Fibroblast of lung (primary cell): ENCODE measurements around the gene DNM3.
"Not testable (repeated sequence)": the region's sequence is repeated elsewhere in the genome, so short reads cannot be mapped to it uniquely, and the experiment has no call there.

Experiments
- EZH2 ChIP-seq: IDR thresholded peaks from 2 replicates; pipeline ENCODE4 v1.5.1; 2012; ENCODE audit warnings: low read length, control low read depth, mild to moderate bottlenecking; ENCODE audit errors: missing control alignments
- TF ChIP-seq, protein P1 (sequence below), 2 donors: IDR thresholded peaks in 1 of 2; conservative IDR thresholded peaks in 1 of 2; 1 replicate in 1 of 2; 2 replicates in 1 of 2; pipeline ENCODE4 v1.5.1; 2011 to 2012; ENCODE audit warnings: low read length in 2 of 2, control low read depth in 1 of 2, inconsistent platforms in 1 of 2, low read depth in 1 of 2, mild to moderate bottlenecking in 1 of 2

DNA sequence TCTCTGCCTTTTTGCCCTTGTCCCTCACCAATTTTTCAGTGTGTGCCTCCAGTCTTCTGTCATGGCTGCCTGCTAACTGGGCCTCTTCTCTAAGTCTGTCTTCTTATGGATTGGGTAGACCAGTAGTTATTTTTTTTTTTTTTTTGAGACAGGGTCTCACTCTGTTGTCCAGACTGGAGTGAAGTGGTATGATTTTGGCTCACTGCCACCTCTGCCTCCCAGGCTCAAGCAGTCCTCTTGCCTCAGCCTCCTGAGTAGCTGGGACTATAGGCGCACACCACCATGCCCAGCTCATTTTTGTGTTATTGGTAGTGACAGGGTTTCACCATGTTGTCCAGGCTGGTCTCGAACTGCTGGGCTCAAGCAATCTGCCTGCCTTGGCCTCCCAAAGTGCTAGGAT lies 41.6 kb upstream of the DNM3 start:
- TF ChIP-seq, protein P1, sequence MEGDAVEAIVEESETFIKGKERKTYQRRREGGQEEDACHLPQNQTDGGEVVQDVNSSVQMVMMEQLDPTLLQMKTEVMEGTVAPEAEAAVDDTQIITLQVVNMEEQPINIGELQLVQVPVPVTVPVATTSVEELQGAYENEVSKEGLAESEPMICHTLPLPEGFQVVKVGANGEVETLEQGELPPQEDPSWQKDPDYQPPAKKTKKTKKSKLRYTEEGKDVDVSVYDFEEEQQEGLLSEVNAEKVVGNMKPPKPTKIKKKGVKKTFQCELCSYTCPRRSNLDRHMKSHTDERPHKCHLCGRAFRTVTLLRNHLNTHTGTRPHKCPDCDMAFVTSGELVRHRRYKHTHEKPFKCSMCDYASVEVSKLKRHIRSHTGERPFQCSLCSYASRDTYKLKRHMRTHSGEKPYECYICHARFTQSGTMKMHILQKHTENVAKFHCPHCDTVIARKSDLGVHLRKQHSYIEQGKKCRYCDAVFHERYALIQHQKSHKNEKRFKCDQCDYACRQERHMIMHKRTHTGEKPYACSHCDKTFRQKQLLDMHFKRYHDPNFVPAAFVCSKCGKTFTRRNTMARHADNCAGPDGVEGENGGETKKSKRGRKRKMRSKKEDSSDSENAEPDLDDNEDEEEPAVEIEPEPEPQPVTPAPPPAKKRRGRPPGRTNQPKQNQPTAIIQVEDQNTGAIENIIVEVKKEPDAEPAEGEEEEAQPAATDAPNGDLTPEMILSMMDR (conservative IDR thresholded peaks at IDR 0.05 in 1 of 2, IDR thresholded peaks at IDR 0.05 in 1 of 2; ENCODE audit: low read depth in 1 of 2, low read length in 2 of 2), result not testable (repeated sequence)
- TF ChIP-seq EZH2, result not testable (repeated sequence)
